PC-9 (cell line): ENCODE measurements around the gene CDKN1C. TPM values are rescaled to one million over a fixed set of nuclear protein-coding genes. Genes with fewer than 3 reads are reported as not detected.
A peak's percentile ranks its signal among the peaks of the same experiment; 100 is the strongest.

ENCODE experiments used
- BruUV-seq: library from RNA; stranded (reverse); fragments of 400-500 nt; replicated peaks from 2 replicates; lab custom pipeline; 2021; lab: Mats Ljungman, UMichigan
- CTCF ChIA-PET: fragments of 300-600 bp; sonication (Branson Sonifier 250); formaldehyde crosslinking; loops from one replicate; lab custom pipeline; 2022; ENCODE audit warnings: antibody characterized with exemption; lab: Charles Lee
- POLR2A ChIA-PET: fragments of 300-600 bp; sonication (Branson Sonifier 250); formaldehyde crosslinking; loops from one replicate; lab custom pipeline; 2022; ENCODE audit warnings: antibody characterized with exemption; ENCODE audit not compliant: unreplicated experiment; lab: Charles Lee
- DNase-seq, 2 experiments: peaks; one replicate each; pipeline versions ENCODE4 v3.0.0 to v3.0.0-alpha.2; 2015 to 2022; ENCODE audit warnings: mixed read lengths in 1 of 2
- H2AFZ ChIP-seq: fragments of 200-600 bp; sonication (generic); 2 replicates; pipeline ENCODE4 v1.8.1; 2017; ENCODE audit warnings: antibody characterized with exemption
- H3F3A ChIP-seq: fragments of 200-600 bp; sonication (generic); 2 replicates; pipeline ENCODE4 v1.8.1; 2017; ENCODE audit warnings: antibody characterized with exemption, mild to moderate bottlenecking, low read depth; ENCODE audit not compliant: insufficient read depth
- H3K27ac ChIP-seq: fragments of 200-600 bp; sonication (generic); 2 replicates; pipeline ENCODE4 v1.6.1; 2016; ENCODE audit warnings: mixed run types
- H3K27me3 ChIP-seq: fragments of 200-600 bp; sonication (generic); 2 replicates; pipeline ENCODE4 v1.6.1; 2016; ENCODE audit warnings: low read depth, mixed run types; ENCODE audit not compliant: insufficient read depth
- H3K36me3 ChIP-seq: fragments of 200-600 bp; sonication (generic); 2 replicates; pipeline ENCODE4 v1.6.1; 2016; ENCODE audit warnings: low read depth, mixed run types
- H3K4me1 ChIP-seq: fragments of 200-600 bp; sonication (generic); replicated peaks from 2 replicates; pipeline ENCODE4 v1.6.1; 2016; ENCODE audit warnings: mixed run types; ENCODE audit not compliant: insufficient read depth
- H3K4me2 ChIP-seq: fragments of 200-600 bp; sonication (generic); 2 replicates; pipeline ENCODE4 v1.6.1; 2017; ENCODE audit warnings: mixed run types
- H3K4me3 ChIP-seq: fragments of 200-600 bp; sonication (generic); 2 replicates; pipeline ENCODE4 v1.6.1; 2016; ENCODE audit warnings: mixed run types
- H3K79me2 ChIP-seq: fragments of 200-600 bp; sonication (generic); 2 replicates; pipeline ENCODE4 v1.6.1; 2017; ENCODE audit warnings: low read depth, mixed run types
- H3K9me2 ChIP-seq: fragments of 200-600 bp; sonication (generic); 2 replicates; pipeline ENCODE4 v1.8.1; 2017; ENCODE audit warnings: mild to moderate bottlenecking; ENCODE audit not compliant: insufficient read depth
- H3K9me3 ChIP-seq: fragments of 200-600 bp; sonication (generic); 2 replicates; pipeline ENCODE4 v1.8.1; 2016; ENCODE audit warnings: low read depth; ENCODE audit not compliant: insufficient read depth
- H4K20me1 ChIP-seq: fragments of 200-600 bp; sonication (generic); 2 replicates; pipeline ENCODE4 v1.8.1; 2017; ENCODE audit not compliant: insufficient read depth
- CTCF ChIP-seq: fragments of 200-600 bp; sonication (generic); conservative IDR thresholded peaks from 2 replicates; pipeline ENCODE4 v1.6.1; 2017; ENCODE audit warnings: mixed run types, antibody characterized with exemption, mild to moderate bottlenecking, moderate library complexity
- EZH2 ChIP-seq: fragments of 200-600 bp; sonication (generic); IDR thresholded peaks from 2 replicates; pipeline ENCODE4 v1.8.0; 2017; ENCODE audit warnings: antibody characterized with exemption, low read depth
- intact Hi-C: fragments of 100-400 bp; cut with micrococcal nuclease; formaldehyde crosslinking; loops from one replicate; pipeline ENCODE4 v1.10.0; 2022; ENCODE audit not compliant: unreplicated experiment
- total RNA-seq: library from RNA; stranded (reverse); gene quantifications from 2 replicates; pipeline ENCODE4 v1.2.3, GENCODE V29; 2021

Gene CDKN1C
- total RNA-seq, 1 experiment from 2014 or later = 5.1 TPM

- Histone ChIP-seq H3K4me3 (peak overlapping the region; percentile 62; the same call in 1 of the 2 replicates), H3K27me3 (no peaks in the 10 kb centered on the region), H3K4me2 (peak overlapping the region; percentile 94), H3K4me1 (peaks cover 8% of the 10 kb centered on the region; the same call in 1 of the 2 replicates), H2AFZ (peak overlapping the region; percentile 79; the same call in 1 of the 2 replicates), H3K79me2 (no peaks in the 10 kb centered on the region), H3K36me3 (no peaks in the 10 kb centered on the region), H3K27ac (peak overlapping the region; percentile 63; the same call in 1 of the 2 replicates), H3K9me2 (no peaks in the 10 kb centered on the region), H3F3A (0 out of 2 replicates have a peak, but pooled peaks cover 3% of the 10 kb centered on the region), H3K9me3 (no peaks in the 10 kb centered on the region), H4K20me1 (no peaks in the 10 kb centered on the region)
- no peak for DNase-seq
- ChIA-PET POLR2A (interaction anchor here (1.0 kb wide), 1 partner anchor 38 kb away, joined by 6 read pairs; the partner anchor contains the start of gene PHLDA2), CTCF (interaction anchor here (0.6 to 1.5 kb wide), 4 partner anchors 39 to 359 kb away, joined by 3 to 4 read pairs (median 4); no protein-coding TSS in a partner anchor)
- BruUV-seq = no TSS peak
- TF ChIP-seq CTCF (no peak), EZH2 (no peak)
- intact Hi-C loops = loop anchor here (1.0 to 2.0 kb wide), 3 partner anchors 39 to 463 kb away; no protein-coding TSS in a partner anchor
These were observed 6.0 kb upstream of the CDKN1C start for GRCh38 chr11:2891326-2892214.

GRCh38 chr11:2890466-2891294 lies 5.1 kb upstream of the CDKN1C start:
- TF ChIP-seq CTCF = no peak
- no peak for TF ChIP-seq EZH2
- H3K79me2 ChIP-seq = no peaks in the 10 kb centered on the region
- no peaks in the 10 kb centered on the region for H3K9me2 ChIP-seq
- H3K9me3 ChIP-seq = no peaks in the 10 kb centered on the region
- intact Hi-C loops = no loop called here
- no TSS peak for BruUV-seq
- ChIA-PET POLR2A (interaction anchor here (0.6 kb wide), 1 partner anchor 9 kb away, joined by 3 read pairs; no protein-coding TSS in a partner anchor), CTCF (interaction anchor here (0.7 kb wide), 1 partner anchor 357 kb away, joined by 3 read pairs; no protein-coding TSS in a partner anchor)
- no peak overlapping the region for H3K27ac ChIP-seq
- H3K4me1 ChIP-seq = peaks cover 8% of the 10 kb centered on the region; the same call in 1 of the 2 replicates
- no peaks in the 10 kb centered on the region for H3K36me3 ChIP-seq
- DNase-seq = no peak
- no peak overlapping the region for H3K4me2 ChIP-seq
- H3K4me3 ChIP-seq = no peak overlapping the region
- 0 out of 2 replicates have a peak, but pooled peaks cover 3% of the 10 kb centered on the region for H3F3A ChIP-seq
- no peaks in the 10 kb centered on the region for H4K20me1 ChIP-seq
- H2AFZ ChIP-seq = no peak overlapping the region
- H3K27me3 ChIP-seq = no peaks in the 10 kb centered on the region
